Astrocyte of the cerebellum (primary cell): ENCODE measurements around the gene PEX10.

Source experiments
- DNase-seq: peaks from one replicate; pipeline ENCODE4 v3.0.0-alpha.2; 2011; ENCODE audit warnings: low read depth
- H3K4me3 ChIP-seq: 2 replicates; pipeline ENCODE4 v1.5.1; 2011; ENCODE audit warnings: mild to moderate bottlenecking, low read depth, low read length, moderate library complexity
- in situ Hi-C: cut with HindIII; loops from 2 replicates; pipeline ENCODE4 v1.10.0; 2017; ENCODE audit warnings: low sequenced_read_pairs
- TF ChIP-seq, protein P1 (sequence below): IDR thresholded peaks from 2 replicates; pipeline ENCODE4 v1.5.1; 2012; ENCODE audit warnings: low read length, low read depth, moderate library complexity, mild to moderate bottlenecking; ENCODE audit errors: missing control alignments

Gene PEX10

GRCh38 chr1:2448098-2448445, 35.7 kb upstream of the PEX10 start:
- TF ChIP-seq, protein P1, sequence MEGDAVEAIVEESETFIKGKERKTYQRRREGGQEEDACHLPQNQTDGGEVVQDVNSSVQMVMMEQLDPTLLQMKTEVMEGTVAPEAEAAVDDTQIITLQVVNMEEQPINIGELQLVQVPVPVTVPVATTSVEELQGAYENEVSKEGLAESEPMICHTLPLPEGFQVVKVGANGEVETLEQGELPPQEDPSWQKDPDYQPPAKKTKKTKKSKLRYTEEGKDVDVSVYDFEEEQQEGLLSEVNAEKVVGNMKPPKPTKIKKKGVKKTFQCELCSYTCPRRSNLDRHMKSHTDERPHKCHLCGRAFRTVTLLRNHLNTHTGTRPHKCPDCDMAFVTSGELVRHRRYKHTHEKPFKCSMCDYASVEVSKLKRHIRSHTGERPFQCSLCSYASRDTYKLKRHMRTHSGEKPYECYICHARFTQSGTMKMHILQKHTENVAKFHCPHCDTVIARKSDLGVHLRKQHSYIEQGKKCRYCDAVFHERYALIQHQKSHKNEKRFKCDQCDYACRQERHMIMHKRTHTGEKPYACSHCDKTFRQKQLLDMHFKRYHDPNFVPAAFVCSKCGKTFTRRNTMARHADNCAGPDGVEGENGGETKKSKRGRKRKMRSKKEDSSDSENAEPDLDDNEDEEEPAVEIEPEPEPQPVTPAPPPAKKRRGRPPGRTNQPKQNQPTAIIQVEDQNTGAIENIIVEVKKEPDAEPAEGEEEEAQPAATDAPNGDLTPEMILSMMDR = no peak
- no peak for DNase-seq
- in situ Hi-C loops = no loop called here
- H3K4me3 ChIP-seq = no peak overlapping the region

GRCh38 chr1:2447276-2448097, 35.1 kb upstream of the PEX10 start:
- TF ChIP-seq, protein P1 = no peak
- H3K4me3 ChIP-seq = no peak overlapping the region
- in situ Hi-C loops = no loop called here

GRCh38 chr1:2446861-2447260, 34.5 kb upstream of the PEX10 start:
- in situ Hi-C loops = no loop called here
- TF ChIP-seq, protein P1 = no peak
- DNase-seq = no peak
- no peak overlapping the region for H3K4me3 ChIP-seq

More at GRCh38 chr1:2447276-2448097, 35.1 kb upstream of the PEX10 start:
- no peak for DNase-seq

DNA sequence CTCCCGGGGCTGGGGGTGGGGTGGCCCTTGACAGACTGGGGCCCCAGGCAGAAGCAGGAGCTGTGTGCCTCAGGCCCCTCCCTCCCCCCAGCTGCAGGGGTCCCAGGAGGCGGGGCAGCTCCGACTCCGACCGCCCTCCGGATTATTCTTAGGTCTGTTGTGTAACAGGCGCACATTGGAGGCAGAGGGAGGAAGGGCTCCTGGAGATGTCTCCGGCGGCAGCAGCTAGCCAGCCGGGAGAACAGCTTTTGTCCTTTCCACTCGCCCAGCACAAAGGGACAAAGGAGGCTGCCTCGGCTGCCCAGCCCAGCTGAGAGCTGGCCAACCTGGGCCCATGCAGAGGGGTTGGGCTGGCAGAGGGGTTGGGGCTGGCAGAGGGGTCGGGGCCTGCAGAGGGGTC, 34.0 kb upstream of the PEX10 start:
- in situ Hi-C loops = no loop called here
- H3K4me3 ChIP-seq = no peak overlapping the region
- TF ChIP-seq, protein P1 = no peak

DNA sequence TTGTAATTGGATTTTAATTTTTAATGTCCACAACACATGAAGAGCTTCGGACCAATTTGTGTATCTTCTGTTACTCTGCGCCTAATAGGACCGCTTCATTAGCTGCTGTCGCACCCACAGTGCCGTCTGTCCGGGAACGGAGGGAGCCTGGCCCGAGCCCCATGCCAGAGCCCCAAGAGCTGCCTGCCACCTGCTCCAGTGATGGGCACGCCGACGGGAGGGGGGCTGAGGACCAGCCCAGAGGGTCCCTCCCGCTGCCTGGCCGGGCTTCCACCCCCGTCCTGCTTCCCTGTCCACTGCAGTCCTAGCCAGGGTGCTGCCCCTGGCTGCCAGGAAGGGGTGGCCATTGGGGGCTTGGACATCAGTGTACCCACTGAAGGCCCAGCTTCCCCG, 33.5 kb upstream of the PEX10 start:
- no peak for DNase-seq
- in situ Hi-C loops = no loop called here

More for the DNA sequence above, 34.0 kb upstream of the PEX10 start:
- no peak for DNase-seq

GRCh38 chr1:2445162-2445822, 32.9 kb upstream of the PEX10 start:
- DNase-seq = no peak
- in situ Hi-C loops = no loop called here
- H3K4me3 ChIP-seq = no peak overlapping the region
- TF ChIP-seq, protein P1 = no peak

More for the DNA sequence above, 33.5 kb upstream of the PEX10 start:
- TF ChIP-seq, protein P1 = no peak
- H3K4me3 ChIP-seq = no peak overlapping the region
